ENCODE results near the gene PBX1. TPM values are rescaled to one million over a fixed set of nuclear protein-coding genes. Genes with fewer than 3 reads are reported as not detected.

PBX1 gene
- total and polyA plus RNA-seq, 4 donors: 7.8 to 112 (median 33.5) TPM

GRCh38 chr1:164769486-164770130 is 210.6 kb downstream of the PBX1 start:
- ATAC-seq (ENCODE audit: insufficient read depth, low FRiP score): no peak
- peaks cover 6 to 80% (median 40%) of the 10 kb centered on the region in 5 donors for H3K4me1 ChIP-seq (ENCODE audit: control insufficient read depth in 5 of 5, insufficient read depth in 5 of 5, low read length in 5 of 5)
- 95 to 99% methylated on average over 2 of the region's 2 CpGs for WGBS, 2 donors

GRCh38 chr1:164770131-164770529 is 211.1 kb downstream of the PBX1 start:
- Histone ChIP-seq H3K36me3 (ENCODE audit: control insufficient read depth in 4 of 4, insufficient read depth in 4 of 4, low read length in 4 of 4) (no peaks in the 10 kb centered on the region), H3K27me3 (ENCODE audit: control insufficient read depth in 3 of 3, insufficient read depth in 3 of 3, low read length in 2 of 3) (no peaks in the 10 kb centered on the region), H3K27ac (ENCODE audit: low read depth in 1 of 2, low read length in 1 of 2) (no peak overlapping the region), H3K9me3 (ENCODE audit: control insufficient read depth in 4 of 4, insufficient read depth in 3 of 4, low read length in 3 of 4) (no peaks in the 10 kb centered on the region), H3K9ac (ENCODE audit: insufficient read depth in 1 of 2, low read length in 2 of 2) (no peak overlapping the region), H3K4me1 (ENCODE audit: control insufficient read depth in 5 of 5, insufficient read depth in 5 of 5, low read length in 5 of 5) (peaks cover 10 to 80% (median 42%) of the 10 kb centered on the region in 5 donors), H3K4me3 (no peak overlapping the region)
- no peak for DNase-seq
- WGBS, 2 donors: 85 to 86% methylated on average over 2 of the region's 2 CpGs
- no peak for ATAC-seq (ENCODE audit: insufficient read depth, low FRiP score)
- TF ChIP-seq CTCF (IDR thresholded peaks at IDR 0.05; ENCODE audit: control extremely low read depth, extremely low read depth): no peak

More at GRCh38 chr1:164769486-164770130, 210.6 kb downstream of the PBX1 start:
- no peak for DNase-seq
- H3K36me3 ChIP-seq (ENCODE audit: control insufficient read depth in 4 of 4, insufficient read depth in 4 of 4, low read length in 4 of 4): no peaks in the 10 kb centered on the region
- TF ChIP-seq CTCF (IDR thresholded peaks at IDR 0.05; ENCODE audit: control extremely low read depth, extremely low read depth): no peak
- no peak overlapping the region for H3K9ac ChIP-seq (ENCODE audit: insufficient read depth in 1 of 2, low read length in 2 of 2)
- no peak overlapping the region for H3K27ac ChIP-seq (ENCODE audit: low read depth in 1 of 2, low read length in 1 of 2)
- H3K4me3 ChIP-seq: no peak overlapping the region
- H3K9me3 ChIP-seq (ENCODE audit: control insufficient read depth in 4 of 4, insufficient read depth in 3 of 4, low read length in 3 of 4): no peaks in the 10 kb centered on the region
- H3K27me3 ChIP-seq (ENCODE audit: control insufficient read depth in 3 of 3, insufficient read depth in 3 of 3, low read length in 2 of 3): no peaks in the 10 kb centered on the region

- WGBS, 2 donors: 71 to 82% methylated on average over 8 of the region's 8 CpGs
- TF ChIP-seq CTCF (IDR thresholded peaks at IDR 0.05; ENCODE audit: control extremely low read depth, extremely low read depth): no peak
- no peaks in the 10 kb centered on the region for H3K9me3 ChIP-seq (ENCODE audit: control insufficient read depth in 4 of 4, insufficient read depth in 3 of 4, low read length in 3 of 4)
- ATAC-seq (ENCODE audit: insufficient read depth, low FRiP score): no peak
- H3K27ac ChIP-seq (ENCODE audit: low read depth in 1 of 2, low read length in 1 of 2): peak overlapping the region in 1 of 2 donors; percentile 77
- peak in 1 of 3 donors; percentile 32 for DNase-seq
- no peaks in the 10 kb centered on the region for H3K27me3 ChIP-seq (ENCODE audit: control insufficient read depth in 3 of 3, insufficient read depth in 3 of 3, low read length in 2 of 3)
- peaks cover 12 to 76% (median 37%) of the 10 kb centered on the region in 5 donors for H3K4me1 ChIP-seq (ENCODE audit: control insufficient read depth in 5 of 5, insufficient read depth in 5 of 5, low read length in 5 of 5)
- no peak overlapping the region for H3K4me3 ChIP-seq
- H3K36me3 ChIP-seq (ENCODE audit: control insufficient read depth in 4 of 4, insufficient read depth in 4 of 4, low read length in 4 of 4): no peaks in the 10 kb centered on the region
- no peak overlapping the region for H3K9ac ChIP-seq (ENCODE audit: insufficient read depth in 1 of 2, low read length in 2 of 2)
Measured at GRCh38 chr1:164771041-164771618, 212.1 kb downstream of the PBX1 start.

Data from lung (tissue), 12 donors.